Measurements from ENCODE around the gene CPNE1.
A peak's percentile ranks its signal among the peaks of the same experiment; 100 is the strongest.
"Not testable (repeated sequence)": the region's sequence is repeated elsewhere in the genome, so short reads cannot be mapped to it uniquely, and the experiment has no call there.

CPNE1 gene

GRCh38 chr20:35698298-35699126, 33.8 kb upstream of the CPNE1 start:
- DNase-seq (ENCODE audit: low read depth in 2 of 2): no peak

DNA sequence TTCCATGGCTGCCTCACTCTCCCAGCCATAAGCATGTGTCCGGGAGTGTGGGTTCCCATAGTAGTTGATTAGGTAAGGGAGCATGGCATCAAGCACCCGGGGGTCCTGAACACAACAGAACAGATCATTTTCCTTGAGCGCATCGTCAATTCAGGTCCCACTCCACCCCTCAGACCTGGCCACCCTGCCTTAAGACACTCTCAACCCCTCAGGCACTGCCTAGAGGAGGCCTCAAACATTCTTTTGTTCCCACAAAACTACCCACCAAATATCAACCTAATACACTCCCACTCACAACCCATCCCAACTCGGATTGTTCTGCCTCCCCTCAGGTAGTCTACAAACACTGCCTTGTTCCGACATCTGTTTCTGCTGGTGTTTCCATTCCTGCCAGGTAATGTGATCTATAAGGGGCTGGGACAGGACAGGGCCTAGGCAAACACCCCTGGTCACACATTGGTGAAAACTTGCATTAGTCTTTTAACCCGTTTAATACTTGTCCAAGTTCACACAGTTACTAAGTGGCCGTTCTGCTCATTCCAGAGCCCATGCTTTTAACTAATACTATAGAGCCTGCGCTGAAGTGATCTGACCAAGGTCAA, 33.1 kb upstream of the CPNE1 start:
- DNase-seq (ENCODE audit: low read depth in 2 of 2): no peak

DNA sequence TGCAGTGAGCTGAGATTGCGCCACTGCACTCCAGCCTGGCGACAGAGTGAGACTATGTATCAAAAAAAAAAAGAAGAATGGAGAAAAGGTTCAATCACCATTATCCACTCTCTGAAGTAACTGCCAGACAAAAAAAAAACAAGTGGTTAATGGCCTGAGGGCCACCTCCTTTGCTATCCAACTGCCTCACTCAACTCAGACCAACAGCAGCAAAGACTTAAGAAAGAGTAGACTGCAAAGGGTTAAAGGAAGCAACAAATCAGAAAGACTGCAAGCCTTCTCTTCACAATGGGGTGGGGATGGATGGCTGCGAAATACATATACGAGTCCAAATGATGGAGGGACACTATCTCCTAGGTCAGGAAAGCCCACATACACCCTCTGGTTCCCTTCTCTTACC, 31.3 kb upstream of the CPNE1 start:
- no peak for DNase-seq (ENCODE audit: low read depth in 2 of 2)

- no peak for DNase-seq (ENCODE audit: low read depth in 2 of 2)
These were observed 30.6 kb upstream of the CPNE1 start for GRCh38 chr20:35695245-35695749.

DNA sequence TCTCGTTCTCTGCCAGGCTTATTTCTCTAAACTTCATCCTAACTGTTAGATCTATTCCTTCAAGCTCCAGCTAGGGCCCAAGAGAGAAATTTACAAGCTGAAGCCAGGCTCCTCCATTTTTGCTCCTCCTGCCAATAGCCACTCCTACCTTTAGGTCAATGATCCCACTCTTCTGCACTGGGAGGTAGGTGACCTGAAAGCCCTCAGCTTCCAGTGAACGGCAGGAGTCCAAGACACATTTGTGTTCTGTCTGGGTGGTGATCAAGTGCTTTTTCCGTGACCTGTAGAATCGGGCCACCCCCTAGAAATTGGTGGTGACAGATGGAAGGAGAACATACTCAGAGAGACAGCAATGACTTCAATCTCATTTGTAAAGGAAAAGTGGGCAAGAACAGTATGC, 25.6 kb upstream of the CPNE1 start:
- DNase-seq (ENCODE audit: low read depth in 2 of 2): no peak

DNA sequence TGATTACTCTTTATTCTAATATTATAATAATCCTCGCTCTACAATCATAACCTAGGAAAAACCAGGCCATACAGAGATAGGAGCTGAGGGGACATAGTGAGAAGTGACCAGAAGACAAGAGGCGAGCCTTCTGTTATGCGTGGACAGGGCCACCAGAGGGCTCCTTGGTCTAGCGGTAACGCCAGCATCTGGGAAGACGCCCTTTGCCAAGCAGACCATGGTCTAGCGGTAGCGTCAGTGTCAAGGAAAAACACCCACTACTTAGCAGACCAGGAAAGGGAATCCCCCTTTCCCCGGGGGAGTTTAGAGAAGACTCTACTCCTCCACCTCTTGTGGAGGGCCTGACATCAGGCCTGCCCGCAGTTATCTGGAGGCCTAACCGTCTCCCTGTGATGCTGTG, 22.2 kb upstream of the CPNE1 start:
- not testable (repeated sequence) for DNase-seq (ENCODE audit: low read depth in 2 of 2)

DNA sequence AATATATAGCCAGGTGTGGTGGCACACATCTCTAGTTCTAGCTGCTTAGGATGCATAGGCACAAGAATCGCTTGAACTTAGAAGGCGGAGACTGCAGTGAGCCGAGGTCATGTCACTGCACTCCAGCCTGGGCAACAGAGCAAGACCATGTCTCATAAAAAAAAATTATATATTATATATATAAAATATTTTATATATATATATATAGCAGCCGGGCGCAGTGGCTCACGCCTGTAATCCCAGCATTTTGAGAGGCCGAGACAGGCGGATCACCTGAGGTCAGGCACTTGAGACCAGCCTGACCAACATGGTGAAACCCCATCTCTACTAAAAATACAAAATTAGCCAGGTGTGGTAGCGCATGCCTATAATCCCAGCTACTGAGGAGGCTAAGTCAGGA, 20.7 kb upstream of the CPNE1 start:
- DNase-seq (ENCODE audit: low read depth in 2 of 2): not testable (repeated sequence)

DNA sequence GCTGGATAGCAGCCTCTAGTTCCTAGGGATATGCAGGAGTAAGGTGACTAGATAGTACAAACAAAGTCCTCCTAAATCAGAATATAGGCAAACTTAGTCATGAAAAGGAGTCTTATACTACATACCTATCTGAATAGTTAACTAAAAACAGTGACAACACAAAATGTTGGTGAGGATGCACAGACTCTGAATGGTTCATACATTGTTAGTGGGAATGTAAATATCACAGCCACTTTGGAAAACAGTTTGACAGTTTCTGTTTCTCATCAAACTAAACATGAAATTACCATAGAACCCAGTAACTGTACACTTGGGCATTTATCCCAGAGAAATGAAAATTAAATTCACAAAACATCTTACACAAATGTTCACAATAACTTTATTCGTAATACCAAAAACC, 17.3 kb upstream of the CPNE1 start:
- no peak for DNase-seq (ENCODE audit: low read depth in 2 of 2)

- no peak for DNase-seq (ENCODE audit: low read depth in 2 of 2)
These were observed 15.9 kb upstream of the CPNE1 start for GRCh38 chr20:35680452-35681183.

DNA sequence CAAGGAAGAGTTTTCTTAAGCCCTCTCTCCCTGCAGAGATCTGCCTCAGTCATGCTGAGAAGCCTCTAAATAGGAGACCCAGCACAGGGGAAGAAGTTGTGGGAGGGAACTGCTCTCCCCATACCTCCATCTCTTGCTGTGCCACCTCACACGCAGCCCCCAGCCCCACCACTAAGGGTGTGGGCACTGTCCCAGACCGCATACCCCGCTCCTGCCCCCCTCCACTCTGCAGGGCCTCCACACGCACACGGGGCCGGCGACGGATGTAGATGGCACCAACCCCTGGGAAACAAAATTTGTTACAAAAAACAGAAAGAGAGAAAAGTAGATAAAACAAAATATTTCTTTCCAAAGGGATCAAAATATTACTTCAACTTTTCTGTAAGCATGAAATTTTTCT, 10.2 kb upstream of the CPNE1 start:
- no peak for DNase-seq (ENCODE audit: low read depth in 2 of 2)

DNA sequence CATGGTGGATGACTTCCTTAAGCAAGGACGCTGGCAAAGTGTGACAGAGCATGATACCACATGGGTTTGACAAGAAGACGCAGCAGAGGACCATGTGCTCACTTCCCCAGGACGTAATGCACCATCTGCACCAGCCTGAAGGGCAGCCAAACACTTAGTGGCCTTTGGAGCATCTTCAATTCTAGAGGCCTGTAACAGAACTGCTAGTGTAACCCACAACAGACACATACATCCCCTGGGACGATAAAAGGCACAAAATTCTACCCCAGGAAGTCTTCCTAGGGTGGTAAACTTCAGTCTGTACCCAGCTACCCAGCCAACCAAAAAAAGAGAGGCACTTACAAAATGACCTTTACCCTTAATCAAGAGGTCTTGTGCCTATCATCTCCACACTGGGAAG, 9.2 kb upstream of the CPNE1 start:
- DNase-seq (ENCODE audit: low read depth in 2 of 2): no peak

DNA sequence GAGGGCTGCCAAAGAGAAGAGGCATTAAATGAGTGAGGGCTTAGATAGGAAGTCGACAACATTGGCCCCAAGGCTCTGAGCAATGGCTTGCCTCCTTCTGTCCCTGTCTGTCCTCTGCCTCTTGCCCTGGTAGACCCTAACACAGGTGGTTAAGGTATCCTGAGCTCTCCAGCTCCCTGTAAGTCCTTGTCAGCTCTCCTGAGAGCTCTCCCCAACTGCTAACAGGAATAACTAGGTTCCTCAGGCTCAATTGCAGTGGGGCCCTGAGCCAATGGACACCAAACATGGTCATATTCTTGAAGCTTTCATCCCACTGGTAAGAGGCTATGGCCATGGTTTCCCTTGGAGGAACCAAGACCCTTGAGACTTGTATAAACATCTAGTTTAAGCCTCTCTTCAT, 5.0 kb upstream of the CPNE1 start:
- DNase-seq (ENCODE audit: low read depth in 2 of 2): no peak

DNA sequence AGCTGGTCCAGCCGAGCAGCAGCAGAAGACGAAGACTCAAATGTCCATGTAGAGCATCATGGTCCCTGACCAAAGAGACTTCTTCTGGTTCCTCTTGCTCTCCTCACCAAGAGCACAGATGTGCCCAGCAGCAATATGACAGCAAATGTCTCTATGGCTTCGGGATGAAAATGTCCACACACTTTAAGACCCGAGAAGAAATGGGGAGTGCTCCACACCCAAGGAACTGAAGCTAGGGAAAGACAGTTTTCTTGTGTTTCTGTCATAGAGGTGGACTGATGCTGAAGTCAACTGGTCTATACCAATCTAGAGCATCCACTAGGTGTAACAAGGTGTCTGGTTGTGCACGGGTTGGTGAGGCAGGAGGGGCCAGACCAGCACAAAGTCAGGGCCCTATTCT, 4.5 kb upstream of the CPNE1 start:
- no peak for DNase-seq (ENCODE audit: low read depth in 2 of 2)

GRCh38 chr20:35665949-35666288, 1.2 kb upstream of the CPNE1 start:
- DNase-seq (ENCODE audit: low read depth in 2 of 2): no peak

DNA sequence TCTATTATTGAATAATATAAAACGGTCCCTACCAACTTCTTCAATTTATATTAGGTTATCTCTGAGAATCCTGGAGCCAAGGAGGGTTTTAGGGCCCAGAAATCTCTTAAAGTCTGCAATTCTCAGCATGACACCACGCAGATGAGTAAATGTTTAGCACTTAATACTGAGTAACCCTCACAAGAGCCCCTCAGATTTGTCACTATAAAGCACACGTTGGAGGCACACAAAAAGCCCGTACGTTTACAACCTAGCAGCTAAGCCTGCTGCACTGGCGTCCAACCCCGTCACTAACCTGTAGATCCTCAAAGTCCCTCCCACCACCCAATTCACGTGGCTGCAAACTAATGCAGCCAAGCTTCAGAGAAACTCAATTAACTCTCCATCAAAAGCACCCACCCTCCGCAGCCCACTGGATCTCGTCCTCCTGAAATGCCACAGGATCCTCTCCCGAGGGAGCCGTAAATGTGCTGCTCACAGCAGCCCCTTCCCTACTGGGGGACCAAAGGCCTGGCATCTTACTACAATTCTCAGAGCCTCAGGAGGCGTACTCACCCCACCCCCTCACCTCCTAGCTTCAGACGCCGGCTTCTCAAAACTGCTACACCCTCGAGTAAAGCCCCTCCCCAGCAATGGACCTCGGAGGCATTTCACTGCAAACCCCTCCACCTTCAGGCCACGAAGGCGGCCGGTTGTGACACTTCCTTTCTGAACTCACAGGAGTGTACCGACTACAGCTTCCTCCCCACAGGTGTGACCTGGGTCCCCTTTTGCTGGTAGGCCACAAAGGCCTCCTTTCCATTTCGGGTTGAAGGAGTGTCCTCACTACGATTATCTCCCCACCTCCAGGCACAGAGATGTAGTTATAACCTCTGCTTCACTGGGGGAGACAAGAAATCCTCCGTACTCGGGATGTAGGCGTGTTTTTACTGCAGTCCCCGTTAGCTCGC, 909 bp downstream of the CPNE1 start:
- peak; percentile 20 to 29 for DNase-seq (ENCODE audit: low read depth in 2 of 2)

- DNase-seq (ENCODE audit: low read depth in 2 of 2): no peak
These were observed 2.1 kb downstream of the CPNE1 start for GRCh38 chr20:35662551-35662950.

DNA sequence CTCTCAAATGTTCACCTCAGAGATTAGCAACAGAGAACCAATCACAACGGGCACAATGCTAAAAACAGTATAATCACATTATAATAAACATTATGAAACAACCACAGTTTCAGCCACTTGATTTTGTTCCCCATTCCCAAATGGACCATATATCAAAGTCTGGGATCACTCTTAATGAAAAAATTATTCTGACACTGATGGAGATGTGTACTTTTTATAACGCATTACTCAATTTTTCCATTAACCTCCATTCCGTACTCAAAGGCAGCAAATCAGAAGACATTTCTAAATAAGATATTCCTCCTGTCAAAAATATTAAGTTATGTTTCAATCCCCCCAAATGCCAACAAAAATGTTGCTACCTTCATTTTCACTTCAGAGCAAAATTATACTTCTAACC, 2.8 kb downstream of the CPNE1 start:
- DNase-seq (ENCODE audit: low read depth in 2 of 2): no peak

DNA sequence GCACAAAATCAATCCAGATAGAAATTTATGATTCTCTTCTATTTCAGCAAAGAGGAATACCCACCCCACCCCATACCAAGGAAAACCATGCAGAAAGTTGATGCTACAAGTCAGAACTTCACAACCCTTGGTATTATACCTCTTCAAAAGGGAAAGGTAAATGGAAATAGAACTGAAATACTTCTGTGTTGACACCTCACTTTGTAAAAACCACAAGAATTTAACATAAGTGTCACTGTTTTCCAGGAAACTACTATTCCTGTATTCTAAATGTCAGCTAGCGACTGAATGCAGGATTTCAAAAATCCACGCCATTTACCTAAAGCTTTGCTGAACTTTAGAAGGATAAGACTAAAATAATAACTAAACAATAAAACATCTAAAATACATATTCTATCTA, 3.6 kb downstream of the CPNE1 start:
- no peak for DNase-seq (ENCODE audit: low read depth in 2 of 2)

- DNase-seq (ENCODE audit: low read depth in 2 of 2): no peak
These were observed 4.4 kb downstream of the CPNE1 start for GRCh38 chr20:35660122-35660937.

GRCh38 chr20:35657271-35657670, 7.4 kb downstream of the CPNE1 start:
- no peak for DNase-seq (ENCODE audit: low read depth in 2 of 2)

DNA sequence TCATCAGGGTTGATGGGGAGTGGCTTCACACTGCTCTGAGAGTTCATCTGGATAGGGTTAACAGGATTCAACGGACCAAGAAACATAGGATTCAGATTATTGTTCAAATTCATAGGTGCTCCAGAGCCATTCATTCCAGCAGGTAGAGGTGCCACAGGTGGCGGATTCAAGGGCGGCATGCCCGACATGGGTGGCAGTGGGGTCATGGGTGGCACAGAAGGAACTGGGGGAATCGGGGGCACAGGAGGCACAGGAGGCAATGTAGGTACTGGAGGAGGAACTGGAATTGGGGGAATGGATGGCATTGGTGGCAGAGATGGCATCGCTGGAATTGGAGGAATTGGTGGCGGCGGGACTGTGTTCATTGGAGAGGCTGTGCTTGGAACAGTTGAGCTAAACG, 10.3 kb downstream of the CPNE1 start:
- DNase-seq (ENCODE audit: low read depth in 2 of 2): no peak

All from activated CD4-positive, alpha-beta T cell treated with anti-CD3 and anti-CD28 coated beads for 24 hours (primary cell).